NCI-H69 (cell line): ENCODE measurements around the gene PAPSS1.
"Not testable (repeated sequence)": the region's sequence is repeated elsewhere in the genome, so short reads cannot be mapped to it uniquely, and the experiment has no call there.

Source experiments
- DNase-seq: peaks from one replicate; lab custom pipeline; 2025; lab: John Stamatoyannopoulos, UW

PAPSS1 gene

GRCh38 chr4:107719922-107720722 lies at the start of gene PAPSS1:
Gene PAPSS1, minus strand, starts transcription at chr4:107720234. Its CDS starts 55 bp downstream, at chr4:107720179.
- peak; percentile 98 for DNase-seq

GRCh38 chr4:107760281-107760947 lies 40.4 kb upstream of the PAPSS1 start:
- DNase-seq, result no peak

GRCh38 chr4:107757864-107758476 lies 37.9 kb upstream of the PAPSS1 start:
- DNase-seq, result peak; percentile 55

DNA sequence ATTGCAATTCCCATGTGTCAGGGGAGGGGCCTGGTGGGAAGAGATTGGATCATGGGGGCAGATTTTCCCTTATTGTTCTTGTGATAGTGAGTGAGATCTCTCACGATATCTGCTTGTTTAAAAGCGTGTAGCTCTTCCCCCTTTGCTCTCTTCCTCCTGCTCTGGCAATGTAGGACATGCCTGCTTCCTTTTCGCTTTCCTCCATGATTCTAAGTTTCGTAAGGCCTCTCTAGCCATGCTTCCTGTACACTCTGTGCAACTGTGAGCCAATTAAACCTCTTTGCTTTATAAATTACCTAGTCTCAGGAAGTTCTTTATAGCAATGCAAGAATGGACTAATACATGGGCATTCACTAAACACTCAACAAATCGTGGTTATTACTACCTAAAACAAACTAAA lies 37.2 kb upstream of the PAPSS1 start:
- no peak for DNase-seq

GRCh38 chr4:107755841-107756356 lies 35.9 kb upstream of the PAPSS1 start:
- no peak for DNase-seq

DNA sequence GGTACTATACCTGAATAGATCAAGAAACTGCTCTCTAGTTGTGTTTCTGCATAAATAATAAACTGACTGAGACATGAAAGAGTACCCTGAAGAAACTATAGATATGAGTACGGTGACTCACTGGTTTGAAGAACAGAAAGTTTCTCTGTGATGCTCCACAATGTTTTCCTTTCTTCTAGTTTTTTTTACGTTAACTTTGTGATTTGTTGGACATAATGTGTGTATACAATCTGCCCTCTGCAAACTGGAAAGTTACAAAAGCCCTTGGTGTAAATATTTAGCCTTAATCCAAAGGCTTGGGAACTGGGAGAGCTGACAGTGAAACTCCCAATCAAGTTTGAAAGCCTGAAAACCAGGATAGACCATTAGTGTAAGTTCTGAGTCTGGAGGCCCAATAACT lies 31.6 kb upstream of the PAPSS1 start:
- no peak for DNase-seq

DNA sequence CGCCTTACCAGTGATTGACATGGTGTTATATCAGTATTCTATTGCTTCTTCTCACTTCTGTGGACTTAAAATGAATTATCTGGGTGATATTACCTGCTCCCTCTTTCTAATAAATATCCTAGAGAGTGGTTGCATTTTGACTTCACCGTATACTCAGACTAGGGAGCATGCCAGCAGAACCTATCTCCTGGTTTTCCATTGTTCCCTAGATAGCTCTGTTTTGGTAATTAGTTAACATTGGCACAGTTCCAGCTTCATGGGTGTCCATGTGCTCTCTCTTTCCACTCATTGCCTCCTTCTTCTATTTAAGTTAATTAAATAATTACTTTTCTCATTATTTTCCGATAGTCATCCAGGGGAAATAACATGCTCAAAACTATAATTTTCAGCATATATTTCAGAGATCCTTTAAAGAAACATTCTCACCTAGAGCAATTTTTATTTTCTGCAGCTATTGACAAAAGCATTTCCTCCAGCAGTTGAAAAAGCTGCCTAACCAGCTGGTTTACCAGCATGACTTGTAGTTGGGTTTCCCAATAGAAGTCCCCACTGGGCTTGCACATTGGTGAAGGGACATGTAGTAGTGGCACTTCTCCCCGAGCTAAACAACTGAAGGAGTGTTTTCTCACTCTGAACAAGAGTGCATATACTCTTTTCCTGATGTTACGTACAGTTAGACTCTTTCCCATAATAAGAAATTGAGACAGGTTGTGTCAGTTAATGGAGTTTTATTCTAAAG lies 27.9 kb upstream of the PAPSS1 start:
- DNase-seq, result peak; percentile 89

- no peak for DNase-seq
These were observed 26.1 kb upstream of the PAPSS1 start for GRCh38 chr4:107746161-107746560.

- no peak for DNase-seq
These were observed 24.5 kb upstream of the PAPSS1 start for GRCh38 chr4:107744532-107744931.

DNA sequence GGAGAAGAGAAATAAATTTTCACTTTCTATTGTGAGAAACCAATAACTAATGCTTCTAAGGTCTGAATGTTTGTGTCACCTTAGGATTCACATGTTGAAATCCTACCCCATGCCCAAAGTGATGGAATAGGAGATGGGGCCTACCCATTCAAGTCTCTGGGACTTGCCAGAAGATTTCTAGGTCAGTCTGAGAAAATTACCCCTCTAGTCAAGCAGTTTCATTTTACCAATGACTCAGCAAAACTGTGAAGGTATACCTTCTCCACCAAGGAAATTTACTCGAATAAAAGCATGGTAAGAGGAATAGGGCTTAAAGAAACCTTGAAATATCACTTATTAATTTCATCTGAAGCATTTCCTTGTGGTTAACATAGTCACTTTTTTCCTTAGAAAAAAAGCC lies 23.5 kb upstream of the PAPSS1 start:
- DNase-seq, result no peak

GRCh38 chr4:107742791-107743190 lies 22.8 kb upstream of the PAPSS1 start:
- DNase-seq, result no peak

DNA sequence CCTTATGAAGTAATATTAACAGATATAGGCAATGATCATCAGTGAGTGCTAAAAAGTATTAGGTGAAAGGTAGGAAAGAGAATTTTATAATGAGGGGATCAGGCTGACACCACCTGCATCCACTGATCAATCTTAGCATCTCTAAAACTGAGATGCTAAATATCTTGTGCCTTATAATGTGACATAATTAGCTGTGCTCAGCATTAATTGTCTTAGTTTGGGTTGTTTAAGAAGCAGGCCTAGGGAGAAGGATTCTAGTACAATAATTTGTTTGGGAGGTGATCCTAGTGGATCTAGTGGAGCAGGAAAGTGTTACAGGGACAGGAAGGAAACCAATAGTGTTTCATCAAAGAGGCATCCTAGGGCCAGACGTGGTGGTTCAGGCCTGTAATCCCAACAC lies 22.2 kb upstream of the PAPSS1 start:
- no peak for DNase-seq

DNA sequence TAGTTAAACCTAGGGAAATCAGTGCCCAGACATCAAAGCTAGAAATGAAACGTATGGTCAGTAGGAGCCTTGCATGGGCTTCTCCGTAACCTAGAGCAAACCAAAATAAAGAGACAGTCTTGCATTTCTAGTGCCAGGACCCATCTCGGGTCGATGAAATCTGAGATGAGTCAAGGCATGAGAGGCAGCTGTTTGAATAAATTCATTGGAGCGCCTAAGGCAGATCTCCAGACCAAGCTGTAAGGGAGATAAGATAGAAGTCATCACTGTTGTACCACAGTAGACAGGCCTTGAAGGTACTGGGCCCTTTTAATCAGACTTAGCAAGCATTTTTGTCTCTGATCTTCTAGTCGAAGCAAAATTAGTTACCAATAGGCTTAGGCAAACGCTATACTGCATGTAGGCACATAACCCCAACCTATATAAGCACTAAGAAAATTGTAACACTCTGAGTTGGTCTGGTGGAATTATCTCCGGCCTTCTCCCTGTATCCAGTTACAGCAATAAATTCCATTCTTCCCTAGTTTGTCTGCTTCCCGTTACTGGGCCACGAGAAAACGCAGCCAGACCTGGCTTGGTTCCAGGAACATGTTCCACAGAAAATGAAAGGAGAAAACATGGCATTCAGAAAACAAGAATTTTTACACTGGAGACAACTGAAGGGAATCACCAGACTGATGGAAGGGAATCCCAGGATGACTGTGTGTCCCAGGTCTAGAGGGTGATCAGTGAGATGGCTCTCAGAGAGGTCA lies 21.1 kb upstream of the PAPSS1 start:
- no peak for DNase-seq

GRCh38 chr4:107740381-107740780 lies 20.3 kb upstream of the PAPSS1 start:
- DNase-seq, result peak; percentile 28

- DNase-seq, result no peak
These were observed 17.4 kb upstream of the PAPSS1 start for GRCh38 chr4:107737450-107737849.

DNA sequence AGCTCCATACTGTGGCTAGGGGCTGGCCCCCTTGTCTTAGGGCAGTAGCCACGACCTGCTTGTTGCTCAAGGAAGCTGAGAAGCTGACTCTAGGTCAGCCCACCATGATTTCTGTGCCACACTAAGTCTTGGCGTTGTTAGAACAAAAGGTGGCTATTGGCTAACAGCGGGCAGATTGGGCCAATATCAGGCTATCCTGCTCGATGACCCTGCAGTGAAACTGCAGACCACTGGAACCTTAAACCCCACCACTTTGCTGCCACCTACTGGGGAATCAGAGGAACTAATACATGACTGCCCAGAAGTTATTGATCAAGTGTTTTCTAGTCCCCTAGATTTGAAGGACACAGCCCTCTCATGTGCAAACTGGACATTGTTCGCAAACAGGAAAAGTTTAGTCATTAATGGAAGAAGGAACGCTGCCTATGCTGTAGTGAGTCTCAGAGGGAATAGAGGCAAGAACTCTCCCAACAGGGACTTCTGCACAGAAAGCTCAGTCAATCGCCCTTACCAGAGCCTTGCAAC lies 17.0 kb upstream of the PAPSS1 start:
- DNase-seq, result peak; percentile 62

- no peak for DNase-seq
These were observed 16.0 kb upstream of the PAPSS1 start for GRCh38 chr4:107736037-107736436.

- DNase-seq, result peak; percentile 88
These were observed 14.1 kb upstream of the PAPSS1 start for GRCh38 chr4:107734120-107734519.

- DNase-seq, result peak; percentile 79
These were observed 13.4 kb upstream of the PAPSS1 start for GRCh38 chr4:107733431-107733925.

DNA sequence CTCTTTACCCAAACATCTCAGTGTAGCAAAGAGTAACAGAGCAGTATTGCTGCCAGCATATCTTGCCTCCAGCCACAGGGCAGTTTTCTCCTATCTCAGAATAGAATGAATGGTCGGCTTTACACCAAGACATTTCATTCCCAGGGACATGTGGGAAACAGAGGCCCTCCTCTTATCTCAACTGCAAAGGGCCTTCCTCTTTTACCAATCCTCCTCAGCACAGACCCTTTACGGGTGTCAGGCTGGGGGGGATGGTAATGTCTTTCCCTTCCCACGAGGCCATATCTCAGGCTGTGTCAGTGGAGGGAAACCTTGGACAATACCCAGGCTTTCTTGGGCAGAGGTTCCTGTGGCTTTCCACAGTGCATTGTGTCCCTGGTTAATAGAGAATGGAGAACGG lies 9.0 kb upstream of the PAPSS1 start:
- not testable (repeated sequence) for DNase-seq
